KMS-11 (cell line): ENCODE measurements around the gene DDX51.

ENCODE experiments used
- H2AFZ ChIP-seq: fragments of 200-600 bp; sonication (generic); 2 replicates; pipeline ENCODE4 v1.6.1; 2016; ENCODE audit warnings: antibody characterized with exemption, mixed run types, low read depth
- H3K27ac ChIP-seq: fragments of 200-600 bp; sonication (generic); 2 replicates; pipeline ENCODE4 v1.6.1; 2016; ENCODE audit warnings: mild to moderate bottlenecking, mixed run types
- H3K27me3 ChIP-seq: fragments of 200-600 bp; sonication (generic); 2 replicates; pipeline ENCODE4 v1.6.1; 2017; ENCODE audit warnings: mild to moderate bottlenecking, low read depth, mixed run types, moderate library complexity; ENCODE audit not compliant: insufficient read depth
- H3K36me3 ChIP-seq: fragments of 200-600 bp; sonication (generic); 2 replicates; pipeline ENCODE4 v1.6.1; 2017; ENCODE audit warnings: mild to moderate bottlenecking, mixed run types; ENCODE audit not compliant: insufficient read depth
- H3K4me1 ChIP-seq: fragments of 200-600 bp; sonication (generic); 2 replicates; pipeline ENCODE4 v1.6.1; 2016; ENCODE audit warnings: mild to moderate bottlenecking, low read depth, mixed run types; ENCODE audit not compliant: poor library complexity, severe bottlenecking
- H3K4me2 ChIP-seq: fragments of 200-600 bp; sonication (generic); 2 replicates; pipeline ENCODE4 v1.7.0; 2016; ENCODE audit warnings: mild to moderate bottlenecking, mixed run types
- H3K4me3 ChIP-seq: fragments of 200-600 bp; sonication (generic); IDR thresholded peaks from 2 replicates; pipeline ENCODE4 v1.6.1; 2017; ENCODE audit warnings: low read depth, low read length, mixed read lengths; ENCODE audit not compliant: insufficient read depth
- H3K79me2 ChIP-seq: fragments of 200-600 bp; sonication (generic); 2 replicates; pipeline ENCODE4 v1.6.1; 2016; ENCODE audit warnings: low read depth, mixed run types; ENCODE audit not compliant: insufficient read depth
- H3K9ac ChIP-seq: fragments of 200-600 bp; sonication (generic); 2 replicates; pipeline ENCODE4 v1.6.1; 2016; ENCODE audit warnings: mild to moderate bottlenecking, mixed run types
- H4K20me1 ChIP-seq: fragments of 200-600 bp; sonication (generic); 2 replicates; pipeline ENCODE4 v1.6.1; 2016; ENCODE audit warnings: mild to moderate bottlenecking, mixed run types; ENCODE audit not compliant: insufficient read depth
- CTCF ChIP-seq: fragments of 200-600 bp; sonication (generic); conservative IDR thresholded peaks from 2 replicates; pipeline ENCODE4 v1.6.1; 2017; ENCODE audit warnings: low read depth, mild to moderate bottlenecking, antibody characterized with exemption, low read length, moderate library complexity, mixed read lengths

The DDX51 gene

GRCh38 chr12:132170637-132171292, 26.6 kb upstream of the DDX51 start:
- H3K4me2 ChIP-seq = no peak overlapping the region

GRCh38 chr12:132170094-132170636, 26.0 kb upstream of the DDX51 start:
- no peak overlapping the region for H3K27ac ChIP-seq
- no peaks in the 10 kb centered on the region for H3K79me2 ChIP-seq
- no peaks in the 10 kb centered on the region for H3K36me3 ChIP-seq
- peaks cover 12% of the 10 kb centered on the region; the same call in 1 of the 2 replicates for H3K27me3 ChIP-seq
- no peaks in the 10 kb centered on the region for H4K20me1 ChIP-seq
- no peak overlapping the region for H3K4me3 ChIP-seq
- H3K4me2 ChIP-seq = no peak overlapping the region
- no peak overlapping the region for H2AFZ ChIP-seq
- no peak for TF ChIP-seq CTCF
- H3K4me1 ChIP-seq = no peaks in the 10 kb centered on the region
- H3K9ac ChIP-seq = no peak overlapping the region

More at GRCh38 chr12:132170637-132171292, 26.6 kb upstream of the DDX51 start:
- H3K27ac ChIP-seq = no peak overlapping the region
- H2AFZ ChIP-seq = no peak overlapping the region
- no peaks in the 10 kb centered on the region for H4K20me1 ChIP-seq
- H3K36me3 ChIP-seq = no peaks in the 10 kb centered on the region
- no peaks in the 10 kb centered on the region for H3K4me1 ChIP-seq
- H3K9ac ChIP-seq = no peak overlapping the region
- H3K4me3 ChIP-seq = no peak overlapping the region
- H3K79me2 ChIP-seq = no peaks in the 10 kb centered on the region
- TF ChIP-seq CTCF = no peak
- H3K27me3 ChIP-seq = peaks cover 12% of the 10 kb centered on the region; the same call in 1 of the 2 replicates

DNA sequence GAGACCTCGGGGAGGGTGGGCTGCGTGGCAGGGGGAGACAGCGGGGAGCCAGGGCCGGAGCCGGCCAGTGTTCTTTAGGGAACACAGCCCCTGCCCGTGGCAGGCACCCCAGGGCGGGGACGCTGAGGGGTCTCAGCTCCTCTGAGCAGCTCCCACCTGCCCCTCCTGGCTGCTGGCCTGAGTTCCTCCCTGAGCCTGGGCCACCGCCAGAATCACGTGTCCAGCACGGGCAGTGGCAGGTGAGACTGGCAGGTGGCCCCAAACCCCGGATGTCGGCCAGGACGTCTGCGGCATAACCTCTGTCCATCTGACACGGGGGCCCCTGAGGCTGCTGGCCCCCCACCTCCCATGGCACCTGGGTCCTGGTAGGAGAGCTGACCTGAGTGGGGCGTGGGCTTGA, 25.3 kb upstream of the DDX51 start:
- H3K27me3 ChIP-seq = peaks cover 6% of the 10 kb centered on the region; the same call in 1 of the 2 replicates
- no peak overlapping the region for H3K9ac ChIP-seq
- H3K4me1 ChIP-seq = no peaks in the 10 kb centered on the region
- H3K36me3 ChIP-seq = no peaks in the 10 kb centered on the region
- H4K20me1 ChIP-seq = no peaks in the 10 kb centered on the region
- H3K4me2 ChIP-seq = no peak overlapping the region
- no peak for TF ChIP-seq CTCF
- no peak overlapping the region for H3K4me3 ChIP-seq
- H3K27ac ChIP-seq = no peak overlapping the region
- no peaks in the 10 kb centered on the region for H3K79me2 ChIP-seq
- H2AFZ ChIP-seq = no peak overlapping the region

DNA sequence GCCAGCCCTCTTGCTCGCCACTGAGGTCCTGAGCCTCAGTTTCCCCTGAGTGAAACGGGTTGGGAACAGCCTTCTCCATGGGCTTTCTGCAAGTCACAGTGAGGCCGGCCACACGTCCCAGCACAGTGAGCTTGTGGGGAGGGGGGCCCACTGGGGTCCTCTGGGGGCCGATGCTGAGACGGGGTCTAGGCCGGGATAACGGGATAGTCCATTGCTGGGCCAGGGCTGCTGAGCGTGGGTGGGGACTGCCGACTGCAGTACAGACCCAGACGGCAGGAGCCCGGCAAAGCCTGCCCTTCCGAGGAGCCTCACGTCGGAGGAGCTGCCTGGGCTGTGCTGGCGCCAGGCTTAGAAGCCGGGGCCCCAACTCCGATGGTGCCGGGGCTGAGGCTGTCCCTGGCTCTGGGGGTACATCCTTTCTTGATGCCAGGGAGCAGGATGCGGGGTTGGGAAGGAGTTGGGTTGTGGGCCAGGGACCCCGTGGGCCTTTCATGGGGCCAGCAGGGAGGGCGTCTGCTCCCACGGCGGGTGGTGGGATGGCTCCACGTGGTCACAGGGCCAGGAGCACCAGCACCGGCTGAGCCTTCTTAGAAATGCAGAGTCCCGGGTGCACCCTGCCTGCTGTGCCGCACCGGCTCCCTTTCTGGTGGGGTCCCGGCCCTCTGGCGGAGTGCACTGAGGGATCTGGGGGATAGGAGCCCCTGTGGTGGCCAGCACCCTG, 24.4 kb upstream of the DDX51 start:
- Histone ChIP-seq H4K20me1 (no peaks in the 10 kb centered on the region), H3K27me3 (peaks cover 5% of the 10 kb centered on the region; the same call in 1 of the 2 replicates), H3K4me2 (no peak overlapping the region), H3K79me2 (no peaks in the 10 kb centered on the region), H3K36me3 (no peaks in the 10 kb centered on the region), H3K9ac (no peak overlapping the region), H2AFZ (no peak overlapping the region), H3K27ac (no peak overlapping the region), H3K4me3 (no peak overlapping the region), H3K4me1 (no peaks in the 10 kb centered on the region)
- no peak for TF ChIP-seq CTCF
